H9 (cell line): ENCODE measurements around the gene INSRR. TPM values are rescaled to one million over a fixed set of nuclear protein-coding genes. Genes with fewer than 3 reads are reported as not detected.

ENCODE experiments used
- DNase-seq: peaks from one replicate; pipeline ENCODE4 v3.0.0-alpha.2; 2017
- H2AFZ ChIP-seq: one replicate; pipeline ENCODE4 v1.6.1; 2013; ENCODE audit warnings: mild to moderate bottlenecking, low read length, control low read depth, moderate library complexity
- H2AK5ac ChIP-seq: 2 replicates; pipeline ENCODE4 v1.6.1; 2013; ENCODE audit warnings: low read length, control low read depth, mixed read lengths; ENCODE audit not compliant: insufficient read length
- H2BK120ac ChIP-seq: one replicate; pipeline ENCODE4 v1.6.1; 2013; ENCODE audit warnings: low read depth, mild to moderate bottlenecking, low read length, control low read depth, inconsistent platforms; ENCODE audit not compliant: poor library complexity, severe bottlenecking
- H2BK12ac ChIP-seq: 2 replicates; pipeline ENCODE4 v1.6.1; 2013; ENCODE audit warnings: low read length, control low read depth, mixed read lengths, low read depth; ENCODE audit not compliant: insufficient read length
- H2BK15ac ChIP-seq: 2 replicates; pipeline ENCODE4 v1.6.1; 2013; ENCODE audit warnings: low read depth, low read length, control low read depth
- H2BK20ac ChIP-seq: one replicate; pipeline ENCODE4 v1.6.1; 2013; ENCODE audit warnings: low read depth, mild to moderate bottlenecking, low read length, control low read depth, inconsistent platforms; ENCODE audit not compliant: poor library complexity, severe bottlenecking
- H2BK5ac ChIP-seq: 2 replicates; pipeline ENCODE4 v1.6.1; 2013; ENCODE audit warnings: low read length, control low read depth, mixed read lengths; ENCODE audit not compliant: insufficient read length
- H3K14ac ChIP-seq: 2 replicates; pipeline ENCODE4 v1.6.1; 2013; ENCODE audit warnings: low read length, control low read depth; ENCODE audit not compliant: insufficient read depth
- H3K18ac ChIP-seq: 2 replicates; pipeline ENCODE4 v1.6.1; 2013; ENCODE audit warnings: low read depth, mild to moderate bottlenecking, mixed read lengths, low read length, control low read depth; ENCODE audit not compliant: insufficient read length
- H3K23ac ChIP-seq: 2 replicates; pipeline ENCODE4 v1.6.1; 2013; ENCODE audit warnings: low read length, control low read depth, mixed read lengths, low read depth; ENCODE audit not compliant: insufficient read length
- H3K23me2 ChIP-seq: 2 replicates; pipeline ENCODE4 v1.6.1; 2013; ENCODE audit warnings: low read depth, mild to moderate bottlenecking, mixed read lengths, low read length, control low read depth; ENCODE audit not compliant: insufficient read length, poor library complexity, severe bottlenecking
- H3K27ac ChIP-seq: 2 replicates; pipeline ENCODE4 v1.5.1; 2013; ENCODE audit warnings: low read length, control low read depth, mixed read lengths, low read depth; ENCODE audit not compliant: insufficient read length
- H3K27me3 ChIP-seq: 2 replicates; pipeline ENCODE4 v1.6.1; 2013; ENCODE audit warnings: low read length, control low read depth, inconsistent platforms; ENCODE audit not compliant: insufficient read depth
- H3K4ac ChIP-seq: 2 replicates; pipeline ENCODE4 v1.6.1; 2013; ENCODE audit warnings: low read depth, mild to moderate bottlenecking, control low read depth, inconsistent platforms, low read length, moderate library complexity
- H3K4me1 ChIP-seq: 2 replicates; pipeline ENCODE4 v1.6.1; 2013; ENCODE audit warnings: low read length, control low read depth, inconsistent platforms; ENCODE audit not compliant: insufficient read depth
- H3K4me2 ChIP-seq: 2 replicates; pipeline ENCODE4 v1.6.1; 2013; ENCODE audit warnings: low read length, control low read depth, mixed read lengths; ENCODE audit not compliant: insufficient read length, insufficient read depth
- H3K56ac ChIP-seq: 2 replicates; pipeline ENCODE4 v1.6.1; 2013; ENCODE audit warnings: low read depth, mild to moderate bottlenecking, mixed read lengths, low read length, control low read depth; ENCODE audit not compliant: insufficient read length
- H3K79me1 ChIP-seq: 2 replicates; pipeline ENCODE4 v1.6.1; 2013; ENCODE audit warnings: low read depth, mild to moderate bottlenecking, moderate library complexity, low read length, control low read depth, inconsistent platforms; ENCODE audit not compliant: insufficient read depth, poor library complexity, severe bottlenecking
- H3K79me2 ChIP-seq: 2 replicates; pipeline ENCODE4 v1.6.1; 2013; ENCODE audit warnings: low read length, control low read depth, inconsistent platforms; ENCODE audit not compliant: insufficient read depth
- H3K9ac ChIP-seq: 2 replicates; pipeline ENCODE4 v1.6.1; 2013; ENCODE audit warnings: low read length, control low read depth, mixed read lengths; ENCODE audit not compliant: insufficient read length; ENCODE audit errors: extremely low read depth
- H3K9me3 ChIP-seq: one replicate; pipeline ENCODE4 v1.6.1; 2013; ENCODE audit warnings: low read depth, low read length, inconsistent platforms; ENCODE audit not compliant: control insufficient read depth
- H3T11ph ChIP-seq: one replicate; pipeline ENCODE4 v1.6.1; 2013; ENCODE audit warnings: mild to moderate bottlenecking, low read length, control low read depth, inconsistent platforms
- H4K20me1 ChIP-seq: one replicate; pipeline ENCODE4 v1.6.1; 2013; ENCODE audit not compliant: control insufficient read depth, insufficient read length, insufficient read depth
- H4K5ac ChIP-seq: 2 replicates; pipeline ENCODE4 v1.6.1; 2013; ENCODE audit warnings: low read depth, mild to moderate bottlenecking, mixed read lengths, low read length, control low read depth; ENCODE audit not compliant: insufficient read length
- H4K8ac ChIP-seq: replicated peaks from 2 replicates; pipeline ENCODE4 v1.6.1; 2013; ENCODE audit warnings: low read length, control low read depth, mixed read lengths, low read depth; ENCODE audit not compliant: insufficient read length
- H4K91ac ChIP-seq: 2 replicates; pipeline ENCODE4 v1.6.1; 2013; ENCODE audit warnings: low read depth, mild to moderate bottlenecking, moderate library complexity, mixed read lengths, low read length, control low read depth; ENCODE audit not compliant: insufficient read length
- H3K27ac Mint-ChIP-seq, 3 experiments: 2 replicates in 2 of 3; 3 replicates in 1 of 3; pipeline ENCODE4 v1.8.0; 2020 to 2021; ENCODE audit warnings: mixed read lengths in 3 of 3, mild to moderate bottlenecking in 1 of 3, moderate library complexity in 1 of 3
- H3K27me3 Mint-ChIP-seq: 2 replicates; pipeline ENCODE4 v1.8.0; 2021; ENCODE audit warnings: low read depth, mild to moderate bottlenecking, moderate library complexity, mixed read lengths
- H3K36me3 Mint-ChIP-seq, 3 experiments: 2 replicates in 2 of 3; 3 replicates in 1 of 3; pipeline ENCODE4 v1.8.0; 2020 to 2021; ENCODE audit warnings: low read depth in 3 of 3, mixed read lengths in 3 of 3; ENCODE audit not compliant: insufficient read depth in 1 of 3
- H3K4me1 Mint-ChIP-seq, 2 experiments: 2 replicates each; pipeline ENCODE4 v1.8.0; 2020; ENCODE audit warnings: mixed read lengths in 2 of 2
- H3K4me3 Mint-ChIP-seq, 2 experiments: 2 replicates in 1 of 2; 3 replicates in 1 of 2; pipeline ENCODE4 v1.8.0; 2020 to 2021; ENCODE audit warnings: mild to moderate bottlenecking in 2 of 2, mixed read lengths in 2 of 2, moderate library complexity in 1 of 2
- H3K9me3 Mint-ChIP-seq, 2 experiments: 2 replicates in 1 of 2; 3 replicates in 1 of 2; pipeline ENCODE4 v1.8.0; 2020; ENCODE audit warnings: mild to moderate bottlenecking in 2 of 2, mixed read lengths in 2 of 2, moderate library complexity in 1 of 2
- CTCF ChIP-seq: fragments of 200-600 bp; sonication (generic); conservative IDR thresholded peaks from 3 replicates; pipeline ENCODE4 v1.8.0; 2021; ENCODE audit warnings: antibody characterized with exemption, mild to moderate bottlenecking
- WGBS: extraction: QIAGEN DNeasy Blood & Tissue Kit; methylation state at CpG from one replicate; pipeline ENCODE4 v1.1.7; 2013; ENCODE audit warnings: missing lambda C conversion rate, low lambda C conversion rate, mixed read lengths; ENCODE audit not compliant: insufficient read length; ENCODE audit errors: extremely low coverage; 5-methylcytosine and 5-hydroxymethylcytosine counted together
- total RNA-seq: library from RNA; stranded (reverse); gene quantifications from 2 replicates; pipeline ENCODE4 v1.2.1, GENCODE V29; 2021

INSRR gene
- total RNA-seq, 1 experiment from 2014 or later, result not detected

- H3K14ac ChIP-seq, result no peak overlapping the region
- H3K27ac Mint-ChIP-seq, result no peak overlapping the region
- no peak overlapping the region for H3K9ac ChIP-seq
- H2BK12ac ChIP-seq, result no peak overlapping the region
- no peak overlapping the region for H2BK5ac ChIP-seq
- H3T11ph ChIP-seq, result no peak overlapping the region
- no peak overlapping the region for H2AK5ac ChIP-seq
- no peak overlapping the region for H3K23ac ChIP-seq
- no peaks in the 10 kb centered on the region for H3K79me1 ChIP-seq
- no peaks in the 10 kb centered on the region for H4K20me1 ChIP-seq
- no peak overlapping the region for H3K56ac ChIP-seq
- peaks cover 5% of the 10 kb centered on the region for H3K23me2 ChIP-seq
- no peak for DNase-seq
- no CpG with 5 or more reads among the region's 10 CpGs for WGBS
- no peak overlapping the region for H3K18ac ChIP-seq
- no peak overlapping the region for H2BK120ac ChIP-seq
- no peak overlapping the region for H4K8ac ChIP-seq
- no peak overlapping the region for H2AFZ ChIP-seq
- no peak overlapping the region for H2BK15ac ChIP-seq
- H3K9me3 Mint-ChIP-seq, result no peaks in the 10 kb centered on the region; a peak in 2 of 5 replicates
- H3K27ac ChIP-seq, result no peak overlapping the region
- H2BK20ac ChIP-seq, result no peak overlapping the region
- no peaks in the 10 kb centered on the region for H3K9me3 ChIP-seq
- peaks cover 19 to 32% of the 10 kb centered on the region in 2 experiments for H3K4me1 Mint-ChIP-seq
- no peak overlapping the region for H3K4ac ChIP-seq
- no peaks in the 10 kb centered on the region for H3K79me2 ChIP-seq
- H3K27me3 ChIP-seq, result peaks cover 11% of the 10 kb centered on the region; the same call in 1 of the 2 replicates
- H4K91ac ChIP-seq, result no peak overlapping the region
- no peak overlapping the region for H4K5ac ChIP-seq
- H3K4me1 ChIP-seq, result no peaks in the 10 kb centered on the region
- peaks cover 2 to 7% (median 4%) of the 10 kb centered on the region in 3 experiments; a peak in 3 of 7 replicates for H3K36me3 Mint-ChIP-seq
- H3K27me3 Mint-ChIP-seq, result peaks cover 81% of the 10 kb centered on the region
- H3K4me2 ChIP-seq, result no peak overlapping the region
- no peak for TF ChIP-seq CTCF
- H3K4me3 Mint-ChIP-seq, result no peak overlapping the region
Measured at GRCh38 chr1:156815961-156816422, 42.9 kb downstream of the INSRR start.
